ENCODE measurements around the gene CCDC102A.
"Not testable (repeated sequence)": the region's sequence is repeated elsewhere in the genome, so short reads cannot be mapped to it uniquely, and the experiment has no call there.

Gene CCDC102A

DNA sequence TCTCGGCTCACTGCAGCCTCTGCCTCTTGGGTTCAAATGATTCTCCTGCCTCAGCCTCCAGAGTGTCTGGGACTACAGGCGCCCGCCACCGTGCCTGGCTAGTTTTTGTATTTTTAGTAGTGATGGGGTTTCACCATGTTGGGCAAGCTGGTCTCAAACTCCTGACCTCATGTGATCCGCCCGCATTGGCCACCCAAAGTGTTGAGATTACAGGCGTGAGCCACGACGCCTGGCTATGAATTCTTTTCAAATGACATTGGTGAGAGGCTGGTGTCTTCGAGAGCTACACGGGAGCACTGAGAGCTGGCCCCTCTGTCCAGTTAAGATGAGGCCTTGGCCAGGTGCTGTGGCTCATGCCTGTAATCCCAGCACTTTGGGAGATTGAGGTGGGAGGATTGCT is 36.4 kb downstream of the CCDC102A start:
- DNase-seq = not testable (repeated sequence)

- DNase-seq = no peak
Observed at GRCh38 chr16:57498031-57498430, 38.3 kb downstream of the CCDC102A start.

DNA sequence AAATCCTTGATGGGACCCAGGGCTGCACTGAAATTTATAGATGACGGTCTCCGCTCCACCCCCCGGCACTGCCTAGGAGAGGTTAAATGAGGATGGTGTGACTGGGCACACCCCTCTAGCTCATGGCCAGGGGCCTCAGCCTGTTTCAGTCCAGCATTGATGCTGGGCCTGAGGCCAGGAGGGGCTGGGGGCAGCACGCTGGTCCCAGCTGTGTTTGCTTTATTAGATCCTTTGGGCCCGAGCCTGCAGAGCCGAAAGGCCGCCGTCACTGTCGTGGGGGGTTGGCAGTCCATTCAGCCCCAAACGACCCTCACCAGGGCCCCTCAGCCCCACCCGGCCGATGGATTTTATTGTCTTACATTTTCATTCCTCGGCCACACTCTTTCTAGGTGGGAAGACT is 39.2 kb downstream of the CCDC102A start:
- DNase-seq = no peak

- DNase-seq = no peak
Observed at GRCh38 chr16:57493767-57494166, 42.6 kb downstream of the CCDC102A start.

- DNase-seq = no peak
Observed at GRCh38 chr16:57489229-57489628, 47.1 kb downstream of the CCDC102A start.

- DNase-seq = no peak
Observed at GRCh38 chr16:57486858-57487834, 49.2 kb downstream of the CCDC102A start.

GRCh38 chr16:57485916-57486857 is 50.2 kb downstream of the CCDC102A start, which contains the start of gene DOK4:
DOK4 (minus strand) TSS chr16:57486493; CDS start chr16:57479507, 6,986 bp downstream.
- peak; percentile 78 for DNase-seq

GRCh38 chr16:57485091-57485915 is 51.1 kb downstream of the CCDC102A start:
- no peak for DNase-seq

DNA sequence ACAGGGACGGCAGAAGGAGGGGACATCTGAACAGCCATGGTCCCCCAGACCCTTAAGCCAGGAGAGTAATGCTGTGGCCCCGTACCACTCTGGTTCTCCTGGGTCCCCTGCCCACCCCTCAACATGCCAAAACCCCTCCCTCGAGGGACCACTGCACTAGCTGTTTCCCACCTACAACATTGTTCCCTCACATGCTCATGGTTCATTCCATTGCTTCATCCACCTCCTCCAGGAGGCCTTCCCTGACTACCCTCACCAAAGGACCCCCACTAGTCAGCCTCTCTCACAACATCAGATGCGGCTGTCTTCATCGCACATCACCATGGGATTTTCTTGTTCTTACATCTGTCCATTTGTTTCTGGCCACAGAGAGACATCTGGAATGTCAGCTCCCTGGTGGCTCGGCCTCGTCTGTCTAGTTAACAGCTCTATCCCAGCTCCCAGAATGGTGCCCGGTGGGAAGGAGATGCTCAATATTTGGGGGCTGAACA is 51.8 kb downstream of the CCDC102A start:
- DNase-seq = no peak

DNA sequence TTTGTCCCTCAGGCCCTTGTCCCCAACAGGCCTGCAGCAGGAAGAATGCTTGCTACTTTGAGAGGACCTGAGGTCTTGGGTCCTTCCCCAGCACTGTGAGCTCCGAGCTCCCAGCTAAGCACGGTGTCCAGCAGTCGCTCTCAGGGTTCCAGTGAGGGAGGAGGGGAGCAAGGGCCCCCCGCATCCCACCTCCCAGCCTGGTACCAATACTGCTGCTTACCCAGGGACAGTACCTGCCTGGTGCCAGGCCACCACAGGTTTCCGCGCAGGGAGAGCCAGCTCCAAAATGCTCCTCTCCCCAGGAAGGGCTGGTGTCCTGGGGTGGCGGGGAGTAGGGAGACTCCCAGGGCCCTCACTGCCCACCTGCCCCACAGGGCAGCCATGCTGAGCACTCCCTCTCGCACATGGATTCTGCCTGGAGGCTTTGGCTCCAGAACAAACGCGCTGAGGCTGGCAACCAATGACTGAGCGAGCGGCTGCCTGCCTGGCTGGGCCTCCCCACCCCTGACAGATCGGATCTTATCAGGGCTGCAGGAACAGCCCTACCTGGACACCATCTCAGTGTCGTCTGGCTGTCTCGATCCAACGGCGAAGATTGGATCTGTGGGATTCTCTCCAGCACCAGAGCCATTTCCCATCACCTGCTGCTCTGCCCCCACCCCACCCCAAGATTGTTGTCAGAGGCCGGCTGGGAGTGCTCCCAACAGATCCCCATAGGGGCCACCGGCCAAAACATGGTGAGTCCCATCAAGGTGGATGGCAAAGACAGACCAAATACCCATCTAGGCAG is 52.5 kb downstream of the CCDC102A start:
- no peak for DNase-seq

DNA sequence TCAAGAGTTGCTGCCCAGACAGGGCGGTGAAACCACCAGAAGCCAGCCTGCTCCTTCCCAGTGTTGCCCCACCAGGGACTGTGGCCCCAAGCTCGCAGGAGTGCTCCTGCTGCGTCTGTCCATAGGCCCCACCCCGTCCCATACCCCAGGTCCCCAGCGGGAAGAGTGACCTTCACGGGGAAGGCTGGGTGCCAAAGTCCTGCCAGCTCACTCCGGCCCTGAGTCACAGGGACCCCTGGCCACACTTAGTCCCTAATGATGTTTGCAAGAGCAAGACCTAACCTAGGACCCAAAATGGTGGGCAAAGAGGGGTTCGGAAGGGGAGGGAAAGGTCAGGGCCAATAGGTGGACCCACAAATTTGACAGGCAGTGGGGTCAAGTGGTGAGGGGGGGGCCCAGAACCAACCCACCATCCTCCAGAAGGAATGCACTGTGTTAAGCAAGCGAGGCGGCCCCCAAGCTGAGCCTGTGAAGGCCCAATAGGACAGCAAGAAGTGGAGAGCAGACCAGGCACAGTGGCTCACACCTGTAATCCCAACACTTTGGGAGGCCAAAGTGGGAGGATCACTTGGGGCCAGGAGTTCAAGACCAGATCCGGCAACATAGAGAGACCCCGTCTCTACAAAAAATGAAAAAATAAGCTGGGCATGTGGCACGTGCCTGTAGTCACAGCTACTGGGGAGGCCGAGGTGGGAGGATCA is 53.4 kb downstream of the CCDC102A start:
- DNase-seq = no peak

- DNase-seq = no peak
Observed at GRCh38 chr16:57481421-57481820, 55.0 kb downstream of the CCDC102A start.

- DNase-seq = no peak
Observed at GRCh38 chr16:57480754-57481230, 55.6 kb downstream of the CCDC102A start.

DNA sequence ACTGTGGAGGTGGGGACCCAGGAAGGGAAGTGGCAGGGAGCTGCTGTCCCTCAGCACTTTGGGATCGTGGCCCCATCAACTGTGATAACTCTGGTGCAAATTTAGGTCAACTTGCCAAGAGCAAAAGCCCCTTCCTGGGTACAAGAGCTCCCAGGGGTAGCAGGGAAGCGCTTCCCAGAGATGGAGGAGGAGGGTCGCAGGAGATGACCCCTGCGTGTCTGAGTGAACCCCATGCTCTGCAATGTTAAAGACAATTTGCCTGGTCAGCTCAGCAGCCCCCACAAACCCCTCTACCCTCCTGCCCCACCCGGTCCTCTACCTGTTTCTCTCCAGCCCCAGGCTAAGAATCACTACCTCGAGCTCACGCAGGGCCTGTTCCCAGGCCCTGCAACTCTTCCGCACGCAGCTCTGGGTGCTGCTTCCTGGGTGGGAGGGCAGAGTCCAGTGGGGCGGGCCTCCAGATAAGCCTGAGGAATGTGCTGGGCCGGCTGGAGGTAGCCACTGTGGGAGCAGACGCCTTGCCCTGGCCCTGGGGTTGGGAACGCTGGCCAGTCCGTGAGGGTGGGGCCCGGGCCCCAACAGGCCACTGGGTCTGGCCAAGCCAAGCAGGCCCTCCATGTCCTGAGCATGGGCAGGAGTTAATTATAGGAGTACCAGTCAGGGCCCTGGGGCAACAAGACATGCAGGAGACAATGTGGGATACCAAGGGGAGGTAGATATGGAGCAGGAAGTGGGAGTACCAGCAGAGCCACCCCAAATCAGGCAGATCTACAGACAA is 56.2 kb downstream of the CCDC102A start:
- DNase-seq = no peak

DNA sequence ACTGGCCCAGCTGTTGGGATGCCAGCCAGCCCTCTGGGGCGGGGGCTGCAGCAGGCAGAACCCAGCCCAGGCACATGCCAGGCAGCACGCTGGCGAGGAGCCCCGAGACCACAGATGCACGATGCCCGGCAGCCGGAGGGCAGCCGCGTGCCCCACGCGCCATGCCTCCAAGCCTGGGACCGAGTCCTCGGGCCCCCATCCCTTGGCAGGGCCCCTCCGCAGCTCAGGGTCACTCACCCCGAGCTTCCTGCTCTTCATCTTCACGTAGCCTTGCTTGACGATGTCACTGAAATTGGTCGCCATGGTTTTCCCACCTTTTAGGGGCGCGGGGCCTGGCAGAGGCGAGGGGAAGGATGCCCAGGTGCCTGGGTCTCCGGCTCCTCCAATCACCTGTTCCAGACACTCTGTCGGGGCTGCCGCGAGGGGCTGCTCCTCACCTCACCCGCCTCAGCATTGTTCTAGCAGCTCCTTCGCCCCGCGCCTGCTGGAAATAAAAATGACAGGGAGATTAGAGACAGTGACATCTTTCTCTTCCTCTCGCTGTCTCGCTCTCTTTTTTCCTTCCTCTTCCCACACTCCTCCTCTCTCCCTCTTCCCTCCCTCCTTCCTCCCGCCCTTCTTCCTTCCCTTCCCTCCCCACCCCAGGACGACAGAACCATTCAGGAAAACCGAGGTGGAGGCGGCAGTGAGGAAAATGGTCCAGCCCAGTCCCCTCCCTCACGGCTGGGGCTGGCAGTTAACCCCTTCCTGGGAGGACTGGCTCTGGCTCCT is 57.0 kb downstream of the CCDC102A start:
- no peak for DNase-seq

DNA sequence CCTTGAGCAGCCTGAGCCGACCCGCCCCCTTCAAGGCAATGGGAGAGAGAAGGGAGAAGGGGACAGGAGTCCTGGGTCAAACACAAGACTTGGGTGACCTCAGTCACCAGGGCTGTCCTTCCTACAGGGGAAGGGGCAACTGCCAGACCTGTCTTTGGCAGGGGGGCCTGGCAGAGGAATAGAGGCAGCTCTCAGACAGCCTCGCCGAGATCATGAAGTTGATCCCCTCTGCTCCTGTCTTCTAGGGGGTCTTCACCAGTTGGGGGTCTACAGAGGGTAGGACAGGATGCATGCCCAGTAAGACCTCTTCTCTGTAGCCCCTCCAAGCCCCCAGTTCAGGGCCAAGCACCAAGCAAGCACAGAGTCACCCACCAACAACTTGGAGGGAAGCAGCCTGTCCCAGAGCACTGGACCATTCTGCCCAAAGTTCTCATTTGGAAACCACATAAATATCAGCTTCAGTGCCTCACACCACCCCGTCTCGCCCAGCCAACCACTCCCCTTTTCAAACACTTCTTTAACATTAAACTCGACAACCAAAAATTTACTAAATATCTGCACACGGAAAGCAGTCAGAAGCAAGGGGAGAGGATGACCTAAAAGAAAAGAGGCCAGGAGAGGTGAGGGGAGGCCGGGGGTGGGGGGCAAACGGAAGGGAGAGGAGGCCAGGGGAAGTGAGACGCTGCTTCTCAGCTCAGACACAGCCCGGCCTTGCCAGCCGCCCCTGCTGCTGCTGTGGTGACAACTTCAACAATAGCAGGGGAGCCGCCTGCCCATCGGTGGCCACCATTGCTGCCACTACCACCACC is 57.8 kb downstream of the CCDC102A start:
- DNase-seq = no peak

GRCh38 chr16:57477531-57478202 is 58.7 kb downstream of the CCDC102A start:
- no peak for DNase-seq
